ENCODE results near the gene MTARC1.

GRCh38 chr1:220825819-220826551 is 39.3 kb downstream of the MTARC1 start:
- no peak for TF ChIP-seq YY1 (IDR thresholded peaks at IDR 0.05; ENCODE audit: insufficient read depth, insufficient read length)
- no peak for TF ChIP-seq SUZ12 (IDR thresholded peaks at IDR 0.05; ENCODE audit: extremely low read depth, insufficient read depth, insufficient read length)
- no peak for TF ChIP-seq ZNF274 (IDR thresholded peaks at IDR 0.05; ENCODE audit: low read depth, low read length)

All from NT2/D1 (cell line).